ENCODE measurements around the gene CTDNEP1. TPM values are rescaled to one million over a fixed set of nuclear protein-coding genes. Genes with fewer than 3 reads are reported as not detected.
A peak's percentile ranks its signal among the peaks of the same experiment; 100 is the strongest.

Gene CTDNEP1
- total RNA-seq, 1 donor = 31.8 TPM

DNA sequence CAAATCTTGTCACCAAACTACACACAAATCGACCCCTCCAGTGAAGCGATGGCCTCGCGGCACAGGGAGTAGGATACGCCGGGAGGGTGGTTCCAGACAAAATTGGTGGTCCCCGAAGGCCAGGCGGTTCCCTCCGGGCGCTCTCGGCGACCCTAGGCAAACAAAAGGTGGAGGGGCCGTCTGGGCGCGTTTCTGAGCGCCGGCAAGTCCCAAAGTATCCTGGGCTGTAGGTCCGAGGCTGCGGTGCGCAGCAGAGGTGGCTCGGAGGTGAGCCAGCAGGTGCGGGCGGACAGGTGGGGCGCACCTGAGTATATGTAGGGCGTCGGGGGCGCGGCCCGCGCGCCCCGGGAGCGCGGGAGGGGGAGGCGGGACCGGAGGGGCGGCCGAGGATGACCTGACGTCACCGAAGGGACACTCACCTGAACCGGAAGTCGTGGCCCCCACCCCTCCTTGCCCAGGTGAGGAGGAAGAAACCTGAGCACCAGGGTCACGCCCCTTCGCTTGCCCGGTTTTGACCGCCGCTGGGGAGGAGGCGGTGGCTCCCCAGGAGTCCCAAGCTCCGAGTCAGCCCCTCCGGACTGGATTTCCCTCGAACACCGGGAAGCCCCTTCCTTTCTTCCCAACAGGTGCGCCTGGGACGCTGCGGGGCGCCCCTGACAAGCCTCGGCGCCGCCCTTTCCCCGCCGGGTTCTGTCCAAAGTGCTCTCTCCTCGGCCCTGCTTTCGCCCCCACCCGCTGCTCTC lies 10.8 kb upstream of the CTDNEP1 start, which contains the start of gene CLDN7:
Gene CLDN7 (minus strand): TSS at position 287 of the 743 bp plus-strand sequence. CDS start 435 bp downstream, outside the sequence.
- no peak for DNase-seq (ENCODE audit: insufficient read length, low spot score, missing footprints)
- H3K4me2 ChIP-seq (ENCODE audit: insufficient read depth, low read length) = peak within 1 kb of the TSS; percentile 77
- no peaks in the 10 kb centered on the region for H3K9me3 ChIP-seq (ENCODE audit: low read depth, low read length)
- H3K4me3 ChIP-seq (ENCODE audit: insufficient read depth, low read length) = peak within 1 kb of the TSS; percentile 67
- no peak within 1 kb of the TSS for H3K27ac ChIP-seq (ENCODE audit: low read depth, low read length)
- peaks cover 12% of the 10 kb centered on the region for H3K36me3 ChIP-seq (ENCODE audit: insufficient read depth, low read length)
- H2AFZ ChIP-seq (ENCODE audit: low read length) = peak within 1 kb of the TSS; percentile 88
- no peaks in the 10 kb centered on the region for H3K79me2 ChIP-seq (ENCODE audit: insufficient read depth, low read length)
- H3K4me1 ChIP-seq (ENCODE audit: insufficient read depth, low read length) = peaks cover 19% of the 10 kb centered on the region
- no peaks in the 10 kb centered on the region for H4K20me1 ChIP-seq (ENCODE audit: insufficient read depth, low read length)
- TF ChIP-seq, protein P1, sequence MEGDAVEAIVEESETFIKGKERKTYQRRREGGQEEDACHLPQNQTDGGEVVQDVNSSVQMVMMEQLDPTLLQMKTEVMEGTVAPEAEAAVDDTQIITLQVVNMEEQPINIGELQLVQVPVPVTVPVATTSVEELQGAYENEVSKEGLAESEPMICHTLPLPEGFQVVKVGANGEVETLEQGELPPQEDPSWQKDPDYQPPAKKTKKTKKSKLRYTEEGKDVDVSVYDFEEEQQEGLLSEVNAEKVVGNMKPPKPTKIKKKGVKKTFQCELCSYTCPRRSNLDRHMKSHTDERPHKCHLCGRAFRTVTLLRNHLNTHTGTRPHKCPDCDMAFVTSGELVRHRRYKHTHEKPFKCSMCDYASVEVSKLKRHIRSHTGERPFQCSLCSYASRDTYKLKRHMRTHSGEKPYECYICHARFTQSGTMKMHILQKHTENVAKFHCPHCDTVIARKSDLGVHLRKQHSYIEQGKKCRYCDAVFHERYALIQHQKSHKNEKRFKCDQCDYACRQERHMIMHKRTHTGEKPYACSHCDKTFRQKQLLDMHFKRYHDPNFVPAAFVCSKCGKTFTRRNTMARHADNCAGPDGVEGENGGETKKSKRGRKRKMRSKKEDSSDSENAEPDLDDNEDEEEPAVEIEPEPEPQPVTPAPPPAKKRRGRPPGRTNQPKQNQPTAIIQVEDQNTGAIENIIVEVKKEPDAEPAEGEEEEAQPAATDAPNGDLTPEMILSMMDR (IDR thresholded peaks at IDR 0.05; ENCODE audit: extremely low read depth, low read depth, low read length) = no peak
- H3K27me3 ChIP-seq (ENCODE audit: insufficient read depth, low read length) = peaks cover 15% of the 10 kb centered on the region

DNA sequence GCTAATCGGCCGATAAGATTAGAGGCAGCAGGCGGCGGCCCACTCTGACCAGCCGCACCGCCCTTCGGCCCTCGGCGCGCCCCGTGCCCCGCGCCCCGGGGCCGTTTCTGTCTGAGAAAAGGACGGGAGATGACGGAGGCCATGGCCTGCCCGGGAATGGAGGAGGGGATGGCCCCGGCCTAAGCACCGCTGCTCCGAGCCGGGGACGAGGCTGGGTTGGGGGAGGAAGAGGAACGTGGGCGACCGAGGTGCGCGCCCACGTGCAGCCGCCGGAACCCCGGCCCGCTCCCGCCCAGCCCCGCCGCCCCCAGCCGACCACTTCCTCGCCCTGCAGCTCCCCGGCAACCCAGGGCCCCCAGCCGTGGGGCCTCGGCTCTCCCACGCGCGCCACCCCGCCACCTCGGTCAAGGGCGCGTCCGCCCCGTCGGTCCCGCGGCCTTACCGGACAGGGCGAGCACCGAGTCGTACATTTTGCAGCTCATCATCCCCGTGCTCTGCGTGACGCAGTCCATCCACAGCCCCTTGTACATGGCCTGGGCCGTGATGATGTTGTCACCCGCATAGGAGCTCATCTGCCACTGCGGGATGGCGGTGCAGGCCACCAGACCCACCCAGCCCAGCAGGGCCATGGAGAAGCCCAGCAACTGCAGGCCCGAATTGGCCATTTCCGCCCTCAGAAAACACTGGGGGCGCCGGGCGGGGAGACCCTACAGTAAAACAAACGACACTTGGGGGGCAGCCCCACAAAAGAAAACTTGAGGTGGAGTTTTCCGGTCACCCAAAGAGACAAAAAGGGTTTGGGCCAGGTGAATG lies 10.1 kb upstream of the CTDNEP1 start:
- Histone ChIP-seq H3K27ac (ENCODE audit: low read depth, low read length) (no peak overlapping the region), H3K4me3 (ENCODE audit: insufficient read depth, low read length) (peak overlapping the region; percentile 67), H3K9me3 (ENCODE audit: low read depth, low read length) (no peaks in the 10 kb centered on the region), H3K4me2 (ENCODE audit: insufficient read depth, low read length) (peak overlapping the region; percentile 77), H4K20me1 (ENCODE audit: insufficient read depth, low read length) (no peaks in the 10 kb centered on the region), H3K79me2 (ENCODE audit: insufficient read depth, low read length) (no peaks in the 10 kb centered on the region), H3K4me1 (ENCODE audit: insufficient read depth, low read length) (peaks cover 19% of the 10 kb centered on the region), H3K36me3 (ENCODE audit: insufficient read depth, low read length) (peaks cover 18% of the 10 kb centered on the region), H3K27me3 (ENCODE audit: insufficient read depth, low read length) (peaks cover 15% of the 10 kb centered on the region), H2AFZ (ENCODE audit: low read length) (peak overlapping the region; percentile 51)
- peak; percentile 82 for DNase-seq (ENCODE audit: insufficient read length, low spot score, missing footprints)
- TF ChIP-seq, protein P1 (IDR thresholded peaks at IDR 0.05; ENCODE audit: extremely low read depth, low read depth, low read length) = no peak

DNA sequence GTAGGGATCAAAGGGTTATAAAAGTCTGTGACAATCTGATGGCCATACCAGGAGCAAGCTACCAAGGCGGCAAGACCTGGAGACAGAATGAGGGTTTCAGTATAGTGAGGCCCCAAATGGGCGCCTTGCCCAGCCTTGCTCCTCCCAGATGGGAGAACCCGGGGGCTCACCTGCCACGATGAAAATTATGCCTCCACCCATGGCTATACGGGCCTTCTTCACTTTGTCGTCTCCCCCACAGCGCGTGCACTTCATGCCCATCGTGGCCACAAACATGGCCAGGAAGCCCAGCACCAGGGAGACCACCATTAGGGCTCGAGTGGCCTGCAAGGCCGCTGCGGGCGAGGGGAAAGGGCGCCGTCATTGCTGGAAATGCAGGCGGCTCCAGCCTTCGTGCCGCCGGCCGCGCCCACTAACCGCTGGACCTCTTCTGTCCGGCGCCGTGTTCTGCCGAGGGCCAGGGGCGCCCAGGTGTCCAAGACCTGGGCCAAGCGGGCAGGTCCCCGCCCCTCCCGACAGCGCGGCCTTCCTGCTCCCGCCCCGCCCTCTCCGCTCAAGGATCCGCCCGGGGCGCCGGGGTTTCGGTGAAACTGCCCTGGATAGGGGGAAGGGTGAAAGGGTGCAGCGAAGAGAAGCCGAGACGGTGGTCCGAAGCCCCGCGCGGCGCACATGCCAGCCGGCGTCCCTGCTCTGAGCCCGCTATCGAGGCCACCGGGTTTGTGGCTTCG lies 9.3 kb upstream of the CTDNEP1 start:
- H3K36me3 ChIP-seq (ENCODE audit: insufficient read depth, low read length) = peaks cover 25% of the 10 kb centered on the region
- TF ChIP-seq, protein P1 (IDR thresholded peaks at IDR 0.05; ENCODE audit: extremely low read depth, low read depth, low read length) = no peak
- H3K9me3 ChIP-seq (ENCODE audit: low read depth, low read length) = no peaks in the 10 kb centered on the region
- peak overlapping the region; percentile 51 for H2AFZ ChIP-seq (ENCODE audit: low read length)
- H4K20me1 ChIP-seq (ENCODE audit: insufficient read depth, low read length) = no peaks in the 10 kb centered on the region
- H3K4me2 ChIP-seq (ENCODE audit: insufficient read depth, low read length) = peak overlapping the region; percentile 77
- H3K4me1 ChIP-seq (ENCODE audit: insufficient read depth, low read length) = peaks cover 19% of the 10 kb centered on the region
- peaks cover 15% of the 10 kb centered on the region for H3K27me3 ChIP-seq (ENCODE audit: insufficient read depth, low read length)
- H3K79me2 ChIP-seq (ENCODE audit: insufficient read depth, low read length) = no peaks in the 10 kb centered on the region
- peak overlapping the region; percentile 67 for H3K4me3 ChIP-seq (ENCODE audit: insufficient read depth, low read length)
- DNase-seq (ENCODE audit: insufficient read length, low spot score, missing footprints) = peak; percentile 90
- no peak overlapping the region for H3K27ac ChIP-seq (ENCODE audit: low read depth, low read length)

All from osteoblast (primary cell).